ENCODE results near the gene ZNF714.

Gene ZNF714

GRCh38 chr19:21052902-21053301, 29.1 kb upstream of the ZNF714 start:
- Histone ChIP-seq H2BK12ac (ENCODE audit: low read length in 2 of 2) (no peak overlapping the region), H3K36me3 (ENCODE audit: control insufficient read depth in 1 of 2, insufficient read depth in 2 of 2, low read depth in 1 of 2, low read length in 2 of 2) (peaks cover 29 to 86% of the 10 kb centered on the region in 2 experiments), H3K4ac (ENCODE audit: low read depth in 1 of 2, low read length in 2 of 2) (no peak overlapping the region), H3K14ac (ENCODE audit: low read length in 2 of 2) (no peak overlapping the region), H3K27ac (ENCODE audit: low read length, poor library complexity, severe bottlenecking) (no peak overlapping the region), H4K91ac (ENCODE audit: low read length) (no peak overlapping the region), H3K9me3 (ENCODE audit: control insufficient read depth, low read length) (peaks cover 87% of the 10 kb centered on the region), H3K4me1 (ENCODE audit: control insufficient read depth, insufficient read depth, low read depth, low read length) (no peaks in the 10 kb centered on the region), H2BK120ac (ENCODE audit: low read depth, low read length) (no peak overlapping the region), H2BK5ac (ENCODE audit: low read depth, low read length, poor library complexity, severe bottlenecking) (no peak overlapping the region), H3K18ac (ENCODE audit: low read depth in 1 of 2, low read length in 2 of 2) (no peak overlapping the region), H3K9ac (ENCODE audit: low read length) (no peak overlapping the region), H2BK15ac (ENCODE audit: low read depth, poor library complexity, severe bottlenecking) (no peak overlapping the region), H3K27me3 (ENCODE audit: control insufficient read depth in 1 of 2, insufficient read depth in 1 of 2, low read length in 2 of 2) (no peaks in the 10 kb centered on the region), H3K4me3 (ENCODE audit: insufficient read depth in 1 of 2, low read depth in 1 of 2, low read length in 2 of 2) (peak overlapping the region in 1 of 2 experiments; percentile 60), H2AK5ac (ENCODE audit: low read length, severe bottlenecking) (no peak overlapping the region), H4K8ac (ENCODE audit: low read length) (no peak overlapping the region), H3K23ac (ENCODE audit: low read length in 2 of 2) (no peak overlapping the region), H3K79me1 (replicated peaks; ENCODE audit: low read length, poor library complexity, severe bottlenecking) (peaks cover 15% of the 10 kb centered on the region), H2AFZ (ENCODE audit: low read depth, low read length) (no peak overlapping the region), H3K4me2 (ENCODE audit: low read length, poor library complexity, severe bottlenecking) (no peak overlapping the region)
- whole genome bisulfite sequencing = 94% methylated on average over 5 of the region's 5 CpGs
- no peak for DNase-seq

GRCh38 chr19:21065336-21065735, 16.7 kb upstream of the ZNF714 start:
- H2AK5ac ChIP-seq (ENCODE audit: low read length, severe bottlenecking) = no peak overlapping the region
- H3K27ac ChIP-seq (ENCODE audit: low read length, poor library complexity, severe bottlenecking) = no peak overlapping the region
- no peak overlapping the region for H4K91ac ChIP-seq (ENCODE audit: low read length)
- H2BK120ac ChIP-seq (ENCODE audit: low read depth, low read length) = no peak overlapping the region
- H2BK5ac ChIP-seq (ENCODE audit: low read depth, low read length, poor library complexity, severe bottlenecking) = no peak overlapping the region
- no peak overlapping the region for H3K4me2 ChIP-seq (ENCODE audit: low read length, poor library complexity, severe bottlenecking)
- no peak overlapping the region for H3K9ac ChIP-seq (ENCODE audit: low read length)
- H2BK12ac ChIP-seq (ENCODE audit: low read length in 2 of 2) = no peak overlapping the region
- H2AFZ ChIP-seq (ENCODE audit: low read depth, low read length) = no peak overlapping the region
- H3K18ac ChIP-seq (ENCODE audit: low read depth in 1 of 2, low read length in 2 of 2) = no peak overlapping the region
- H3K4me3 ChIP-seq (ENCODE audit: insufficient read depth in 1 of 2, low read depth in 1 of 2, low read length in 2 of 2) = no peak overlapping the region
- H3K27me3 ChIP-seq (ENCODE audit: control insufficient read depth in 1 of 2, insufficient read depth in 1 of 2, low read length in 2 of 2) = no peaks in the 10 kb centered on the region
- H3K36me3 ChIP-seq (ENCODE audit: control insufficient read depth in 1 of 2, insufficient read depth in 2 of 2, low read depth in 1 of 2, low read length in 2 of 2) = peaks cover 12 to 49% of the 10 kb centered on the region in 2 experiments
- no peaks in the 10 kb centered on the region for H3K4me1 ChIP-seq (ENCODE audit: control insufficient read depth, insufficient read depth, low read depth, low read length)
- H2BK15ac ChIP-seq (ENCODE audit: low read depth, poor library complexity, severe bottlenecking) = no peak overlapping the region
- H3K23ac ChIP-seq (ENCODE audit: low read length in 2 of 2) = no peak overlapping the region
- no peak overlapping the region for H3K4ac ChIP-seq (ENCODE audit: low read depth in 1 of 2, low read length in 2 of 2)
- peaks cover 74% of the 10 kb centered on the region for H3K9me3 ChIP-seq (ENCODE audit: control insufficient read depth, low read length)
- no peaks in the 10 kb centered on the region for H3K79me1 ChIP-seq (replicated peaks; ENCODE audit: low read length, poor library complexity, severe bottlenecking)
- no peak overlapping the region for H4K8ac ChIP-seq (ENCODE audit: low read length)
- no peak for DNase-seq
- H3K14ac ChIP-seq (ENCODE audit: low read length in 2 of 2) = no peak overlapping the region

GRCh38 chr19:21084343-21084742, 2.3 kb downstream of the ZNF714 start:
- no peak overlapping the region for H3K27ac ChIP-seq (ENCODE audit: low read length, poor library complexity, severe bottlenecking)
- H4K91ac ChIP-seq (ENCODE audit: low read length) = no peak overlapping the region
- H3K27me3 ChIP-seq (ENCODE audit: control insufficient read depth in 1 of 2, insufficient read depth in 1 of 2, low read length in 2 of 2) = no peaks in the 10 kb centered on the region
- H3K4me2 ChIP-seq (ENCODE audit: low read length, poor library complexity, severe bottlenecking) = no peak overlapping the region
- H4K8ac ChIP-seq (ENCODE audit: low read length) = no peak overlapping the region
- no peak overlapping the region for H2BK12ac ChIP-seq (ENCODE audit: low read length in 2 of 2)
- peaks cover 1 to 30% of the 10 kb centered on the region in 2 experiments for H3K36me3 ChIP-seq (ENCODE audit: control insufficient read depth in 1 of 2, insufficient read depth in 2 of 2, low read depth in 1 of 2, low read length in 2 of 2)
- peak; percentile 65 for DNase-seq
- no peak overlapping the region for H2AK5ac ChIP-seq (ENCODE audit: low read length, severe bottlenecking)
- no peak overlapping the region for H3K4me3 ChIP-seq (ENCODE audit: insufficient read depth in 1 of 2, low read depth in 1 of 2, low read length in 2 of 2)
- no peak overlapping the region for H3K23ac ChIP-seq (ENCODE audit: low read length in 2 of 2)
- H2BK120ac ChIP-seq (ENCODE audit: low read depth, low read length) = no peak overlapping the region
- no peak overlapping the region for H2BK15ac ChIP-seq (ENCODE audit: low read depth, poor library complexity, severe bottlenecking)
- peaks cover 3% of the 10 kb centered on the region for H3K4me1 ChIP-seq (ENCODE audit: control insufficient read depth, insufficient read depth, low read depth, low read length)
- no peak overlapping the region for H3K9ac ChIP-seq (ENCODE audit: low read length)
- H3K18ac ChIP-seq (ENCODE audit: low read depth in 1 of 2, low read length in 2 of 2) = no peak overlapping the region
- H2BK5ac ChIP-seq (ENCODE audit: low read depth, low read length, poor library complexity, severe bottlenecking) = no peak overlapping the region
- H2AFZ ChIP-seq (ENCODE audit: low read depth, low read length) = no peak overlapping the region
- H3K79me1 ChIP-seq (replicated peaks; ENCODE audit: low read length, poor library complexity, severe bottlenecking) = peaks cover 7% of the 10 kb centered on the region
- no peak overlapping the region for H3K14ac ChIP-seq (ENCODE audit: low read length in 2 of 2)
- peaks cover 4% of the 10 kb centered on the region for H3K9me3 ChIP-seq (ENCODE audit: control insufficient read depth, low read length)
- H3K4ac ChIP-seq (ENCODE audit: low read depth in 1 of 2, low read length in 2 of 2) = no peak overlapping the region
- WGBS = 78% methylated on average over 1 of the region's 1 CpG

- Histone ChIP-seq H3K23ac (ENCODE audit: low read length in 2 of 2) (no peak overlapping the region), H3K14ac (ENCODE audit: low read length in 2 of 2) (no peak overlapping the region), H3K27ac (ENCODE audit: low read length, poor library complexity, severe bottlenecking) (no peak overlapping the region), H3K18ac (ENCODE audit: low read depth in 1 of 2, low read length in 2 of 2) (no peak overlapping the region), H2BK120ac (ENCODE audit: low read depth, low read length) (no peak overlapping the region), H3K9ac (ENCODE audit: low read length) (no peak overlapping the region), H3K9me3 (ENCODE audit: control insufficient read depth, low read length) (peaks cover 4% of the 10 kb centered on the region), H3K79me1 (replicated peaks; ENCODE audit: low read length, poor library complexity, severe bottlenecking) (peaks cover 12% of the 10 kb centered on the region), H3K4me3 (ENCODE audit: insufficient read depth in 1 of 2, low read depth in 1 of 2, low read length in 2 of 2) (no peak overlapping the region), H2AK5ac (ENCODE audit: low read length, severe bottlenecking) (no peak overlapping the region), H2BK12ac (ENCODE audit: low read length in 2 of 2) (no peak overlapping the region), H3K4me2 (ENCODE audit: low read length, poor library complexity, severe bottlenecking) (no peak overlapping the region), H3K4me1 (ENCODE audit: control insufficient read depth, insufficient read depth, low read depth, low read length) (peaks cover 3% of the 10 kb centered on the region), H2BK15ac (ENCODE audit: low read depth, poor library complexity, severe bottlenecking) (no peak overlapping the region), H4K8ac (ENCODE audit: low read length) (no peak overlapping the region), H3K4ac (ENCODE audit: low read depth in 1 of 2, low read length in 2 of 2) (no peak overlapping the region), H2BK5ac (ENCODE audit: low read depth, low read length, poor library complexity, severe bottlenecking) (no peak overlapping the region), H2AFZ (ENCODE audit: low read depth, low read length) (no peak overlapping the region), H4K91ac (ENCODE audit: low read length) (no peak overlapping the region), H3K36me3 (ENCODE audit: control insufficient read depth in 1 of 2, insufficient read depth in 2 of 2, low read depth in 1 of 2, low read length in 2 of 2) (peaks cover 2 to 27% of the 10 kb centered on the region in 2 experiments), H3K27me3 (ENCODE audit: control insufficient read depth in 1 of 2, insufficient read depth in 1 of 2, low read length in 2 of 2) (no peaks in the 10 kb centered on the region)
- WGBS = 94% methylated on average over 2 of the region's 3 CpGs
- no peak for DNase-seq
These were observed 5.9 kb downstream of the ZNF714 start for GRCh38 chr19:21087871-21088270.

All from mesenchymal stem cell (in vitro differentiated cells and primary cell).